Fibroblast of skin of left quadriceps (primary cell): ENCODE results near the gene LIN28A.
"Not testable (repeated sequence)": the region's sequence is repeated elsewhere in the genome, so short reads cannot be mapped to it uniquely, and the experiment has no call there.

ENCODE experiments used
- DNase-seq, 2 experiments: peaks; one replicate each; pipeline ENCODE4 v3.0.0-alpha.2; 2013; ENCODE audit warnings: low read depth in 2 of 2

Gene LIN28A, protein sequence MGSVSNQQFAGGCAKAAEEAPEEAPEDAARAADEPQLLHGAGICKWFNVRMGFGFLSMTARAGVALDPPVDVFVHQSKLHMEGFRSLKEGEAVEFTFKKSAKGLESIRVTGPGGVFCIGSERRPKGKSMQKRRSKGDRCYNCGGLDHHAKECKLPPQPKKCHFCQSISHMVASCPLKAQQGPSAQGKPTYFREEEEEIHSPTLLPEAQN

DNA sequence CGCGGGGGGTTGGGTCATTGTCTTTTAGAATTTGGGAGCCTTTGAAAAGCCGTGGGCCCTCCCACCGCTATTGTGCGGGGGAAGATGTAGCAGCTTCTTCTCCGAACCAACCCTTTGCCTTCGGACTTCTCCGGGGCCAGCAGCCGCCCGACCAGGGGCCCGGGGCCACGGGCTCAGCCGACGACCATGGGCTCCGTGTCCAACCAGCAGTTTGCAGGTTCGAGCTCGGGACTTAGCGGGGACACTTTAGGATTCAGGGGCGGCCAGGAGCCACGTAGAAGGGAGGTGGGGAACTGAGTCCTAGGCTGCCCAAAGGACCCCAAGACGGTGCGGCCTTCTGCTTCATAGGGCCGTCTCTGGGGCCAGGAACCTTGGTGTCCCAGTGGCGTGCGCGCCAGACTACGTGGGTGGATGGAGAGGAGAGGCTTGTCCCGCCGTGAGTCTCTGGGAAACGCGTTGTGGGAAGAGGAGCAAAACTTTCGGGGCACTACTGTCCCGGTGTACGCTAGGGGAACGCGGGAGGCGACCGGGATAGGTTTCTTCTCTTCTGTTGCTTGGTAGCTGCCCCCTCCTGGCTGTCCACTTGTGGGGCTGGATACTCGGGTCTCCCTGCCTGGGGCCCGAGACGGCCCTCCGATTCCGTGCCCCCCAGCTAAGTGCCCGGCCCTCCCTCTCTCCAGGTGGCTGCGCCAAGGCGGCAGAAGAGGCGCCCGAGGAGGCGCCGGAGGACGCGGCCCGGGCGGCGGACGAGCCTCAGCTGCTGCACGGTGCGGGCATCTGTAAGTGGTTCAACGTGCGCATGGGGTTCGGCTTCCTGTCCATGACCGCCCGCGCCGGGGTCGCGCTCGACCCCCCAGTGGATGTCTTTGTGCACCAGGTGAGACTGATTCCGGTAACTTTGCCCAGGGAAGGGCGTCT is at the start of gene LIN28A:
Gene LIN28A, plus strand, starts transcription at position 112 of the 918 bp plus-strand sequence. Its CDS starts 75 bp downstream, at position 187.
- no peak for DNase-seq

DNA sequence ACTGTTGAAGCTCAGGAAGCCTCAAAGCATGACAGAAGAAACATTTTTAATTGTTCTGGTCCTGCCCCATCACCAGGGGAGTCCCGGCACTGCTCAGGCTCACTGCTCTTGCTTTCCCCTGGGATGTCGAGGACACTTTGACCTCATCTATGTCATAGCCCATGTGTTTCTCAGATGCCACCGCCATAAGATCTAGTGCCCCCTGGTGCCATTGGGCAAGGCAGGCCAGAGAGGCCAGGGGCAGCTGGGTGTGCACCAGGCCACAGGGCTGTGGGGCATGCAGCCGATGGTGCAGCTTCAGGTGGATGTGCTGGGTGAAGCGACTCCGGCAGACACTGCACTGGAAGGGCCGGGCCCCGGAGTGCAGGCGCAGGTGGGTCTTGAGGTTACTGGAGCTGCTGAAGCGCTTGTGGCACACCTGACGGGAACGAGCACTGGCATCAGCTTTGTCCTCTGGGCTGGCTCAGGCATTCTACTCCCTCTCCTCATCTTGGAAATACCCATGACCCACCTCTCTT is 49.0 kb upstream of the LIN28A start:
- no peak for DNase-seq

DNA sequence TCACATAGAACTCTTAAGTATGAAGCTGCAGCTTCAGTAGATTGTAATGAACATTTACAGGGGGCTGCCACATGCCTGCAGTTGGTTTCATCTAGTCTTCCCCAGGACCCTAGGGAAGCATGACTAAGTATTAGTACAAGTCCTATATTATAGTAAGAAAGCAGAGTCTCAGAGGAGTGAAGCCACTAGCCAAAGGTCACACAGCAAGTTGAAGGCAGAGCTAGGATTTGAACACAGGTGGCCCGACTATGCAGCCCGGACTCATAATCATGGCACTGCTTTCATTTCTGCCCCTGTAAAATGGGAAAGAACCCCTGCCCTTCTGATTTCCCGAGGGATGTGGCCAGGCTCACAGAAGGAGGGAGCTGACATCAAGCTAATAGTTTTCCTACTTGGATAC is 48.3 kb upstream of the LIN28A start:
- DNase-seq: no peak

DNA sequence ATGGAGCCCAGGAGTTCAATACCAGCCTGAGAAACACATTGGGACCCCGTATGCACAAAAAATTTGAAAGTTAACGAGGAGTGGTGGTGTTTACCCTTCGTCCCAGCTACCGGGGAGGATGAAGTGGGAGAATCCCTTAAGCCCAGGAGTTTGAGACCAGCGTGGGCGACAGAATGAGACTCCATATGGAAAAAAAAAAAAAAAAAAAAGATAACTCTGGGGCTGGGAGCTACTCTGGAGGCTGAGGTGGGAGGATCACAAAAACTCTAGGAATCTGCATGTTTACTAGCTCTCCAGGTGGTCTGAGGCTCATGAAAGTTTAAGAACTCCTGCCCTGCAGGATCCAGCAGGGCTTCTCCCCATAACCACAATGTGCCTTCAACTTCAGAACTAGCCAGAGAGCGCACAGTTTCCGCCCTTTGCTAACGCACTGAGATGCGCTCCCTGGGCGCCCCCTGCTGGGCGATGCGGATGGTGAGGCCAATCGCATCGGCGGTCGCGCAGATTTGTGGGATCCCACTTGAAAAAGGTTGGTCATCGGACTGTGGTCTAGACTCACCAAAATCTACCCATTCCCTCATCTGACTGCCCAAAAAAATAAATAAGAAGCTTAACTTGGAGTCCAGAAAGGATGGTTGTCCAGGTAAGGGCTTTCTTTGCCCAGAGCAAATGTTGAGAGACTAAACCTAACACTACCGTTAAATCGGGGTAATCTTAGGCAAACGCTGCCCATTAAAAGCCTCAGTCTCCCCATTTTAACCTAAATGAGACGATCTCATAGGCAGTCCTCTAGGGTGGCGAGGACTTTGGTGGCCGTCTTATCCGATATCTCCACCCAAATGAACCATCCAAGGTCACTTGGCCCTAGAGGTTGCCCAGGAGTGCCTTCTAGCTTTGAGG is 46.8 kb upstream of the LIN28A start:
- peak; percentile 32 to 34 for DNase-seq

DNA sequence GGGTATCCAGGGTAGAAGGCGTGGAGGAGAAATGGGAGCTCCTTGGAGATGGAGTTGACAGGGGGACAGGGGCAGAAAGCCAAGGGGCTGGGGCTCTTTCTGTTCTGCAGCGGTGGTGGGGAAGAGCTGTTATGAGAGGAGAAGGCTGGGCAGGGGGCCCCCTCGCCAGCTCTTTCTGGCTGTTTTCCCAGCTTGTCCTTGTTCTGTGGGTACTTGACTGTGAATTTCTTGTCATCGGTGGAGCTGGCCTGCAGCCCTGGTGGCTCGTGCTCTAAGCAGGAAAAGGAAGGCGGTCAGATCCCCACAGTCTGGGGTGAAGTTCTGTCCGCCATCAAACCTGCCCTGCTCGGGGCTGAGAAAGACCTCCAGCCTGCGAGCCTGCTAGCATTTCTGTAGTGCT is 45.7 kb upstream of the LIN28A start:
- DNase-seq: no peak

DNA sequence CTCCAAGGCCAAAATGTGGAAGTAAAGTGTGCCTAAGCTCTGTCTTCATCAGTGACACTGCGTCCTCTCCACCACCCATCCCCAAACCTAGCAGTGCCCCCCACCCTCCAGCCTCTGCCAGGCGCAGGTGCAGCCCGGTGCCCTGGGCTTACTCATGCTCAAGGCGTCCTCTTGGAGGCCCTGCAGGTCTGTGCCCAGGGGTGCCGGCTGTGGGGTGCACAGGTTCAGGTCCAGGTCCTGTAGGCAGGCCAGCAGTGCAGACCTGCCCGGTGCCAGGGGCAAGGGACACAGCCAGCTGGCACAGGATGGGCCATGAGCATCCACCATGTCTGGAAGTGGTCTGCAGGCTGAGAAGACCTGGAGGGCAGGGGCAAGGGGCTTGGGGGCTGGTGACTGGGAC is 43.2 kb upstream of the LIN28A start:
- DNase-seq: no peak

DNA sequence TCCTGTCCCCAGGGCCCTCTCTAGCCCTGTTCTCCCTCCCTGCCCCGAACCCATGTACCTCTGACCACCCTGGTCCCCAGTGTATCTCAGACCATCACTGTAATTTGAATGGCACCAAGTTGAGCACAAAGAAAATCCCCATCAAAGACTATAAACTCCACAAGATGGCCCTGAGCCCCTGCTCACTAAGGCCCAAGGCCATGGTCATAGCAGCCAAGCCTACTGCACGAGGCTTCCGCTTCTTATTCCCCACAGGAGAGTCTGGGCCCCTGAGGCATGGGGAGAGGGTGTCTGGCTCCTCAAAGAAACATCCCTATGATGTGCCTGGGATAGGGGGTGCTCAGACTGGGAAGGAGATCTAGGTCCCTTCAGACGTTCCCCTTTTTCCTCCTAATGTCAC is 42.6 kb upstream of the LIN28A start:
- no peak for DNase-seq

DNA sequence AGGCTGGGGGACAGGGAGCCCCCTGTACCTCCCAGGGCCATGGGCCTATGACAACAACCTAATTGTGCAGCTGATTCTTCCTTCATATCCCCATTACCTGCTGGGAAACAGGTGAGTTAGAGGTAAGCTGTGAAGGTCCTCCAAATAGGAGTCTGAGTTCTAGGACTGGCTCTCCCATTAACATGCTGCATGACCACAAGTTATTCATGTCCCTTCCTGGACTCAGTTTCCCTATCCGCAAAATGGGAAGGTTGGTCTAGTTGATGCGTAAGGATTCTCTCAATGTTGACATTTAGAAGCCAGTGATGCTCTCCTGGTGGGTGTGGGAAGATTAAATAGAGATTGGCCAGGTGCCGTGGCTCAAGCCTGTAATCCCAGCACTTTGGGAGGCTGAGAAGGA is 42.1 kb upstream of the LIN28A start:
- no peak for DNase-seq

DNA sequence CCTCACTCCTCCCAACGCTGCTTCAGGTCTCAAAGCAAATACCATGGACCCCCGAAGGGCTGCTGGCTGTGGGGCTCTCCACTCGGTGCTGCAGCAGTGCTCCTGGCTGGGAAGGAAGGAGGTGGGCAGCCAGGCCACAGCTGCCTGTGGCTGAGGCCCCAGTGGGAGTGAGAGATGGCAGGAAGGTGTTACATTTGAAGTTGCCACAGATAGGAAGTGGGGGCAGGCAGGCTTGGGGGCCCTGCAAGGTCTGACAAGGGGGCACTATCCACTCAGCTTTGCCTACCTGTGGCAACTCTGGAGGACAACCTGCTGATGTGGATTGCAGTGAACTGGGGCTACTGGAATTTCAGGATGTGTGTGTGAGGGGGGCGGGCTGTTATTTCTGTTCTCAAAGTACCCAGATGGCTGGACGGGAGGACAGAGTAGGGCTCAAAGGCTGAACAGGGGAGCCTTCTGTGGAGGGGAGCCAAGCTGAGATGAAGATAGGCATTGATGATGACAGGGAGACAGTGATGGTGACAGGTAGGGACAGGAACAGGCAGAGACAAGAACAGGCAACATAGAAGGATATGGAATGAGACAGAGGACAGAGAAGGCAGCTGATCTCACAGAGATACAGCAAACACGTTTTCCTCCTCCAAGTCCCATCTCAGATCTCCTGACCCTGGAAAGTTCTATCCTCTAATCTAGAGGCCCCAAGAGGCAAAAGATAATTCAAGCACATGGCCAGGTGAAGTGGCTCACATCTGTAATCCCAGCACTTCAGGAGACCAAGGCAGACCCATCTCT is 39.8 kb upstream of the LIN28A start:
- DNase-seq: no peak

DNA sequence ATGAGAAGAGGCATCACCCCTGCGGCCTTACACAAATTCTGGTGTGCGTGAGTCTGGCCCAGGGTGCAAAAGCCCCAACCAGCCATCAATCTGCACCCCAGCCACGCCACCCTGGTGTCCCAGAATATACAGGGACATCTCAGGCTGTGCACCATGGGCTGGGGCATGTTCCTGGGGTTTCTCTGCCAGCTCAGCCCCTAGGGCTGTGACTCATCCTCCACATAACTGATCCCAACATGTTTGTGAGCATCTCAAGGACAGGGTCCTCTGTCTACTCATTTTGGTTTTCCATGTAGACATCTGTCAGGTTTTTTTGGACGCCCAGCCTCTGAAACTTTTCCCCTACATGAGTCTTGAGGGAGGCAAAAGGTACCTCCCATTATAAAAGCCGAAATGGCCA is 38.6 kb upstream of the LIN28A start:
- no peak for DNase-seq

DNA sequence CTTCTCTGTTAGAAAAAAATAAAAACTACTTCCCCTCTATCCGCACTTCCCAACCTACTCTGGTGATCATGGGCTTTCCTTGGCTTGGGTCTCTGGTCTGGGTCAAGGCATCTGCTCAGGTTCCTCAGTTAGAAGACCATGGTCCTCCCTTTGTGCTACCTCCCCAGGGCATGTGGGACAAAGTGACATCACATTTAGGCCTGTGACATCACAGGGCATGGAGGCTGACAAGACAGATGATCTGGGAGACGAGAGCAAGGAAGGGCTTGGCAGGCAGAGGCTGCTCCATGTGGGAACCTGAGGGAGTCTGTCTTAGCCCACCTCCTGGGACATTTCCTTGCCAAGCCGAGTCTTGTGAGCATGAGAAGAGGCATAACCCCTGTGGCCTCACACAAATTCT is 38.0 kb upstream of the LIN28A start, which contains the start of gene ZNF683:
Gene ZNF683, minus strand, starts transcription at position 140 of the 400 bp plus-strand sequence. CDS start 4,179 bp downstream, outside the sequence.
- not testable (repeated sequence) for DNase-seq

DNA sequence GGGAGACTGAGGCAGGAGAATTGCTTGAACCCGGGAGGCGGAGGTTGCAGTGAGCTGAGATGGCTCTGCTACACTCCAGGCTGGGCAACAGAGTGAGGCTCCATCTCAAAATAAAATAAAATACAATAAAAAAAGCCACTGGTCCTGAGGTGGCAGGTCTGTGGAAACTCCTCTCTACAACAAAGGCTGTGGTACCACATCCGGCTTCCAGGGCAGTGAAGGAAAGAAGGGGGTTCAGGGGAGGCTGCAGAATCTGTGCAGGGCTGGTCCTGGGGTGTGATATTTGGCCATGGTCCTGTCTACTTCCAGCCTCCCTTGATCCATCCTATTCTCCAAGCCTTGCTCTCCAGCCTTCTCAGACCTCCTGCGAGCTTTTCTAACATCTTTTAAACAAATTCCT is 37.3 kb upstream of the LIN28A start:
- DNase-seq: no peak

DNA sequence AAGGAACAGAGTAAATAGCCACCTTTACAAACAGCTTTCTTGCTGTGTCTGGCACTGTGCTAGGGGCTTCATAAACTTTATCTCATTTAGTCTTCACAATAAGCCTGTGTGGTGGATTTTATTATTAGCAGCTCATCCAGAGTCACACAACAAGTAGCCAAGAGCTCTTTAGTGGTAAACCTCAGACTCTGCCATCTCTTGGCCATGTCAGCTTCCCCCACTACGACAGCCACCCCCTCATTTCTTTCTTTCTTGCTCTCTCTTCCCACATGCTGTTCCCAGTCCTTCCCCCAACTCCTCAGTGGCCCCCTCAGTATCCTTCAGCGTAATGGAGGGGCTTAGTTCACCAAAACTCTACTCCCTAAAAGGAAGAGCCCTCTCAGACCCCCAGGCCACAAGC is 36.8 kb upstream of the LIN28A start:
- no peak for DNase-seq

DNA sequence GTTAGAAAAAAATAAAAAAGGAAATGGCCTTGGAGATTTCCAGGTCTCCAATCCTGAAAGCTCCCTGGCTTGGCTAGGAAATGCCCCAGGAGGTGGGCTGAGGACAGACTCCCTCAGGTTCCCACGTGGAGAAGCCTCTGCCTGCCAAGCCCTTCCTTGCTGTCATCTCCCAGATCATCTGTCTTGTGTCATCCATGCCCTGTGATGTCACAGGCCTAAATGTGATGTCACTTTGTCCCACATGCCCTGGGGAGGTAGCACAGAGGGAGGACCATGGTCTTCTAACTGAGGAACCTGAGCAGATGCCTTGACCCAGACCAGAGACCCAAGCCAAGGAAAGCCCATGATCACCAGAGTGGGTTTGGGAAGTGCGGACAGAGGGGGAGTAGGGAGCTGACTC is 36.3 kb upstream of the LIN28A start:
- not testable (repeated sequence) for DNase-seq

DNA sequence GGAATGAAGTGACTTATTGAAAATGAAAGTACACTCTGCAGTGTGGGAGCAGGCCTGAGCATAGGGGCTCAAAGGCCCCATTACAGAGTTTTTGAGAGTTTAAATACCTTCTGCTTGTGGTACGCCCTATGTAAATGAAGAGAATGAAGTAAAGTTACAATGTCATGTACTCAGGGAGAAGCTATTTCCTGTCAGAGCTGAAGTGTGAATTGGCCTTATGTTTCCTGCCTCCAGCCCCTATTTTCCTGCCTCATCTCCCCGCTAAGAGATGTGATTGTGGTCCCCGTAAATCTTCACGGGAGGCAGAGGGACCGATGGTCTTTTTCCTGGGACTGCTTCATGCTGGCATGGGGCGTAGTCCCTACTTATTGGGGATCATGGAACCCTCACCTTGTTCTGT is 35.5 kb upstream of the LIN28A start:
- no peak for DNase-seq

DNA sequence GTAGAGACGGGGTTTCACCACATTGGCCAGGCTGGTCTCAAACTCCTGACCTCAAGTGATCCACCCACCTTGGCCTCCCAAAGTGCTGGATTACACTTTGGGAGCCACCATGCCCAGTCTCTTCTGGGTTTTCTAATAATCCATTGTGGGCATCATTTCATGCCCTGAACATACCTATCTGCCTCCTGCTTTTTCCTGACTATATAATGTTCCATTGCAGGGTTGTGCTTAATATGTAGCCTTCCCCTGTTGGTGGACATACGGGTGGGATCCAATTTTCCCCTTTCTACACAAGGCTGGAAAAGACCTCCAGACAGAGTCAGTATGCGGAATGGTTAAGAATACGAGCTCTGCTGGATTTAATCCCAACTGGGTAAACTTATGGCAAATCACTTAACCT is 34.6 kb upstream of the LIN28A start:
- no peak for DNase-seq

DNA sequence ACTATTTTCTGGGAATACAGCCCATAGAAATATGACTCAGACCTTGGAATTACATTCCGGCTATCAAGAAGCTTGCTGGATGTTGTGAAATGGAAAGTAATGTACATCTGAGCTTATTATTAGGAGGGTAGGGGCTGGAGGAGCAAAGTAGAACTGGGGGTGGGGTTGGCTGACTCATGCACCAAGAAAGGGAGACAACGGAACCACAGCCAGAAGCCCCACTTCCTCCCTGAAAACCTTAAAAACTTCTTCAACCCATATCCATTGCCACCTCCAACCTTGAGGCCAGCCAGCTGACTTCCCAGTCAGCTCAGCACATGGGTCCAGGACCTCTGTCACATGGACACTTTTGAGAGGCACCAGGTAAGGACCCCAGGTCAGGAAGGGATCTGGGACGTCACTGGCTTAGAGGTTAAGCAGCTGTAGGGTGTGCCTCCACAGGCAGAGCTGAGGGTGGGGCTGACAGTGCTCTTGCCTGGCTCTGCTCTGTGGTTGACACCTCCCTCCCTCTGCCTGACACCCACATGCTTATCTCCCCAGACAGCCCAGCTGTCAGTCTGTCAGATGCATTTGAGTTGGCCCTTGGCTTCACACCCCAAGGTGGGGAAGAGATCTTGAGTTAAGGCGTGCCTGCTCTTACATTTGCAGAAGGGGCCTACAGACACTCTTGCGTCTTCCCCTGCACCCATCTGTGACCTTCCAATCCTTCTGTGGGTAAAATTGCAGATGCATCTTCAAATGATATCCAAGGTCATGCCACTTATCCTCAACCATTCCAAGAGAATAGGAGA is 32.3 kb upstream of the LIN28A start:
- peak; percentile 98 for DNase-seq

DNA sequence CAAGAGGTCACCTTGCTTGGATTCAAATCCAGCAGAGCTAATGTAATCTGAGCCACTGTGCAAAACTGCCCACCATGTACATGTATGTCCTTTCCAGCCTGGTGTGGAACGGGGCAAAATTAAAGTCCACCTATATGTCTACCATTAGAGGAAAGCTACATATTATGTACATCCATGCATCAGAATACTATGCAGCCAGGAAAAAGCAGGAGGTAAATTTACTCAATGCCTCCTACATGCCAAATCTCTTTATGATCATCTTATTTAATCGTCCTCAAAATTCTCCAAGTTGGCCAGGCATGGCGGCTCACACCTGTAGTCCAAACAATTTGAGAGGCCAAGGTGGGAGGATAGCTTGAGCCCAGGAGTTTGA is 31.8 kb upstream of the LIN28A start:
- no peak for DNase-seq

DNA sequence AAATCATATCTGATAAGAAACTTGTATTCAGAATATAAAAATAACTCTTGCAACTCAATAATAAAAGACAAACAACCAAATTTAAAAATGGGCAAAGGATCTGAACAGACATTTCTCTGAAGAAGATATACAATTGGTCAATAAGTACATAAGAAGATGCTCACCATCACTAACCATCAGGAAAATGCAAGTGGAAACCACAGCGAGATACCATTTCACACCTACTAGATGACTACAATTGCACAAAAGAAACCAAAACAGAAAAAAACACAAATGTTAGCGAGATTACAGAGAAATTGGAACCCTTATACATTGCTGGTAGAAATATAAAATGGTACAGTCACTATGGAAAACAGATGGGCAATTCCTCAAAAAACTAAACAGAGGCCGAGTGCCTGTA is 26.5 kb upstream of the LIN28A start:
- no peak for DNase-seq

DNA sequence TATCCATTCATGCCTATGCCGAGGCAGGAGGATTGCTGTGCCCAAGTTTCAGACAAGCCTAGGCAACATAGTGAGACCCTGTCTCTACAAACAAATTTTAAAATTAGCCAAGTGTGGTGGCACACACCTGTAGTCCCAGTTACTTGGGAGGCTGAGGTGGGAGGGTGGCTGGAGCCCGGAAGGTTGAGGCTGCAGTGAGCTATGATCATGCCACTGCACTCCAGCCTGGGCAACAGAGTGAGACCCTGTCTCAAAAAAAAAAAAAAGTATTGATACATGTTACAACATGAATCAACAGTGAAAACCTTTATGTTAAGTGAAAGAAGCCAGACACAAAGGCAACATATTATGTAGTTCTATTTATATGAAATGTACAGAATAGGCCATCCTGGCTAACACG is 25.6 kb upstream of the LIN28A start:
- not testable (repeated sequence) for DNase-seq
